OCI-M2 (cell line): Measurements from ENCODE around the gene NCOR2.

ENCODE experiments used
- DNase-seq: peaks from one replicate; lab custom pipeline; 2025; ENCODE audit not compliant: unreplicated experiment; lab: John Stamatoyannopoulos, UW

The NCOR2 gene

GRCh38 chr12:124577986-124578385, 10.6 kb upstream of the NCOR2 start:
- DNase-seq, result no peak

- no peak for DNase-seq
Measured at GRCh38 chr12:124577374-124577773, 10.0 kb upstream of the NCOR2 start.

GRCh38 chr12:124576061-124576650, 8.7 kb upstream of the NCOR2 start:
- no peak for DNase-seq

- DNase-seq, result no peak
Measured at GRCh38 chr12:124573839-124574786, 6.7 kb upstream of the NCOR2 start.

- DNase-seq, result no peak
Measured at GRCh38 chr12:124571556-124571955, 4.1 kb upstream of the NCOR2 start.

- DNase-seq, result no peak
Measured at GRCh38 chr12:124570810-124571209, 3.4 kb upstream of the NCOR2 start.

- no peak for DNase-seq
Measured at GRCh38 chr12:124569375-124570148, 2.1 kb upstream of the NCOR2 start.

- DNase-seq, result peak; percentile 19
Measured at GRCh38 chr12:124568431-124569374, 1.3 kb upstream of the NCOR2 start.

GRCh38 chr12:124567673-124568373, 411 bp upstream of the NCOR2 start:
- DNase-seq, result peak; percentile 22

- DNase-seq, result no peak
Measured at GRCh38 chr12:124566161-124566996, 1.0 kb downstream of the NCOR2 start.

GRCh38 chr12:124565656-124566160, 1.7 kb downstream of the NCOR2 start:
- no peak for DNase-seq

- no peak for DNase-seq
Measured at GRCh38 chr12:124564971-124565491, 2.4 kb downstream of the NCOR2 start.

GRCh38 chr12:124564232-124564958, 3.0 kb downstream of the NCOR2 start:
- DNase-seq, result no peak

GRCh38 chr12:124563809-124564208, 3.6 kb downstream of the NCOR2 start:
- no peak for DNase-seq

- no peak for DNase-seq
Measured at GRCh38 chr12:124563401-124563800, 4.0 kb downstream of the NCOR2 start.

- no peak for DNase-seq
Measured at GRCh38 chr12:124562796-124563181, 4.6 kb downstream of the NCOR2 start.

- DNase-seq, result no peak
Measured at GRCh38 chr12:124562018-124562795, 5.2 kb downstream of the NCOR2 start.
